ENCODE results near the gene MPDU1. TPM values are rescaled to one million over a fixed set of nuclear protein-coding genes. Genes with fewer than 3 reads are reported as not detected.
A peak's percentile ranks its signal among the peaks of the same experiment; 100 is the strongest.

MPDU1 gene
- total and polyA plus RNA-seq, 10 of the 15 experiments (the other 5 are each of a cell fraction or from before 2014, with no cell fraction given): 3.6 to 138 (median 78.9) TPM

GRCh38 chr17:7579001-7579833 lies 4.4 kb upstream of the MPDU1 start, which contains the start of gene CD68 (continued):
- TF ChIP-seq, protein P1, sequence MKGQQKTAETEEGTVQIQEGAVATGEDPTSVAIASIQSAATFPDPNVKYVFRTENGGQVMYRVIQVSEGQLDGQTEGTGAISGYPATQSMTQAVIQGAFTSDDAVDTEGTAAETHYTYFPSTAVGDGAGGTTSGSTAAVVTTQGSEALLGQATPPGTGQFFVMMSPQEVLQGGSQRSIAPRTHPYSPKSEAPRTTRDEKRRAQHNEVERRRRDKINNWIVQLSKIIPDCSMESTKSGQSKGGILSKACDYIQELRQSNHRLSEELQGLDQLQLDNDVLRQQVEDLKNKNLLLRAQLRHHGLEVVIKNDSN (IDR thresholded peaks at IDR 0.05; ENCODE audit: borderline replicate concordance, extremely low read length, insufficient read depth, low read depth, low read length): peak; percentile 1
- no peak for TF ChIP-seq KLF5 (IDR thresholded peaks at IDR 0.05; ENCODE audit: partially characterized antibody)

DNA sequence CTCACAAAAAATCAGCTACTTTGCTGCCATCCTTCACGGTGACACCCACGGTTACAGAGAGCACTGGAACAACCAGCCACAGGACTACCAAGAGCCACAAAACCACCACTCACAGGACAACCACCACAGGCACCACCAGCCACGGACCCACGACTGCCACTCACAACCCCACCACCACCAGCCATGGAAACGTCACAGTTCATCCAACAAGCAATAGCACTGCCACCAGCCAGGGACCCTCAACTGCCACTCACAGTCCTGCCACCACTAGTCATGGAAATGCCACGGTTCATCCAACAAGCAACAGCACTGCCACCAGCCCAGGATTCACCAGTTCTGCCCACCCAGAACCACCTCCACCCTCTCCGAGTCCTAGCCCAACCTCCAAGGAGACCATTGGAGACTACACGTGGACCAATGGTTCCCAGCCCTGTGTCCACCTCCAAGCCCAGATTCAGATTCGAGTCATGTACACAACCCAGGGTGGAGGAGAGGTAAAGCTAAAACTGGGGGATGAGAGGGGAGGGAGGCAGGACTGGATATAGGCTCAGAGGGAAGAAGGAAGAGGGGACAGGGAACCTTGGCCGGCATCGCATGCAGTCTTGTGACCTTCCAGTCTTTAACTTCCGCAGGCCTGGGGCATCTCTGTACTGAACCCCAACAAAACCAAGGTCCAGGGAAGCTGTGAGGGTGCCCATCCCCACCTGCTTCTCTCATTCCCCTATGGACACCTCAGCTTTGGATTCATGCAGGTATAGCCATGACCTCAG lies 3.6 kb upstream of the MPDU1 start:
- BruUV-seq (replicated peaks): no TSS peak
- peaks cover 52% of the 10 kb centered on the region for H3K4me1 ChIP-seq (ENCODE audit: control insufficient read depth, insufficient read depth, low read length)
- peaks cover 13% of the 10 kb centered on the region for H4K20me1 ChIP-seq (ENCODE audit: control insufficient read depth, insufficient read depth)
- H3K27ac ChIP-seq (ENCODE audit: control insufficient read depth, insufficient read depth): peak overlapping the region; percentile 78
- in situ Hi-C loops (cut with MboI) (no loop called here), intact Hi-C loops (cut with micrococcal nuclease; ENCODE audit: unreplicated experiment) (loop anchor here (5.0 kb wide), 1 partner anchor 37 kb away; no protein-coding TSS in a partner anchor)
- no peak overlapping the region for H2AFZ ChIP-seq (ENCODE audit: control insufficient read depth, low read depth, low read length)
- H3K9me3 ChIP-seq (replicated peaks; ENCODE audit: control insufficient read depth, insufficient read depth, low read length): no peaks in the 10 kb centered on the region
- 42% methylated on average over 12 of the region's 12 CpGs for WGBS (ENCODE audit: insufficient coverage, insufficient replicate concordance, low lambda C conversion rate, missing lambda C conversion rate)
- peak overlapping the region; percentile 52 for H3K4me2 ChIP-seq (ENCODE audit: control insufficient read depth, insufficient read depth)
- RAD21 ChIA-PET (ENCODE audit: unreplicated experiment): interaction anchor here (0.7 to 2.2 kb wide), 7 partner anchors 9 to 143 kb away, joined by 3 to 9 read pairs (median 4); partner anchors contain the start of genes FXR2, SAT2, TP53 and WRAP53
- FAIRE-seq (no peak), ATAC-seq (peak; percentile 8), DNase-seq (ENCODE audit: low read depth, low spot score) (no peak)
- H3K4me3 ChIP-seq: no peak overlapping the region
- CTCF ChIA-PET: interaction anchor here (0.9 to 3.8 kb wide), 5 partner anchors 19 to 224 kb away, joined by 3 to 18 read pairs (median 4); partner anchors contain the start of gene SENP3
- SMC1A ChIA-PET (ENCODE audit: uncharacterized antibody, unreplicated experiment): interaction anchor here (1.2 to 1.7 kb wide), 3 partner anchors 9 to 30 kb away, joined by 3 to 5 read pairs (median 3); no protein-coding TSS in a partner anchor
- H3K79me2 ChIP-seq (ENCODE audit: control insufficient read depth, insufficient read depth, low read length): peaks cover 48% of the 10 kb centered on the region
- POLR2A ChIA-PET: interaction anchor here (0.6 to 1.8 kb wide), 10 partner anchors 10 to 176 kb away, joined by 3 to 9 read pairs (median 4); partner anchors contain the start of genes FXR2, SENP3, TMEM102 and TMEM256
- H3K9ac ChIP-seq (ENCODE audit: control insufficient read depth, insufficient read depth, low read length): peak overlapping the region; percentile 32
- peaks cover 28 to 39% of the 10 kb centered on the region in 2 experiments for H3K36me3 ChIP-seq (ENCODE audit: control insufficient read depth in 2 of 2, insufficient read depth in 2 of 2, low read length in 1 of 2)
- H3K27me3 ChIP-seq (replicated peaks in 1 of 2; ENCODE audit: control insufficient read depth in 2 of 2, insufficient read depth in 2 of 2, low read length in 1 of 2): no peaks in the 10 kb centered on the region
- TF ChIP-seq, protein P1 (IDR thresholded peaks at IDR 0.05; ENCODE audit: borderline replicate concordance, extremely low read length, insufficient read depth, low read depth, low read length): no peak
- TF ChIP-seq ZNF207 (IDR thresholded peaks at IDR 0.05; ENCODE audit: borderline replicate concordance) (no peak), FOXM1 (IDR thresholded peaks at IDR 0.05; ENCODE audit: low read depth, low read length) (no peak), SIN3A (IDR thresholded peaks at IDR 0.05; ENCODE audit: low read depth, low read length) (no peak), MAX (IDR thresholded peaks at IDR 0.05; ENCODE audit: low read depth, low read length) (no peak), PKNOX1 (IDR thresholded peaks at IDR 0.05) (peak; percentile 86), YBX1 (IDR thresholded peaks at IDR 0.05) (no peak), SUPT20H (IDR thresholded peaks at IDR 0.05; ENCODE audit: borderline replicate concordance, control insufficient read depth, low read depth, low read length) (no peak), RUNX3 (IDR thresholded peaks at IDR 0.05; ENCODE audit: low read length) (peak; percentile 48), WRNIP1 (IDR thresholded peaks at IDR 0.05; ENCODE audit: borderline replicate concordance, low read depth, low read length) (no peak), CBX5 (IDR thresholded peaks at IDR 0.05; ENCODE audit: low read depth) (no peak), MLLT1 (IDR thresholded peaks at IDR 0.05) (0 out of 2 replicates have a peak, but pooled peaks have one; percentile 60)

Measured in GM12878 (cell line).